ENCODE results near the gene IQCE. TPM values are rescaled to one million over a fixed set of nuclear protein-coding genes. Genes with fewer than 3 reads are reported as not detected.
A peak's percentile ranks its signal among the peaks of the same experiment; 100 is the strongest.

Gene IQCE
- total and polyA plus RNA-seq, 2 experiments from 2014 or later: 11.8 to 13.3 TPM

GRCh38 chr7:2527505-2528467 lies 31.0 kb upstream of the IQCE start:
- H3K4me3 ChIP-seq: no peak overlapping the region
- peak overlapping the region; percentile 24 for H3K4me2 ChIP-seq
- 57% methylated on average over 17 of the region's 17 CpGs for WGBS (ENCODE audit: low lambda C conversion rate, missing lambda C conversion rate)
- peak overlapping the region; percentile 75 for H3K27ac ChIP-seq
- no peak overlapping the region for H2AFZ ChIP-seq
- DNase-seq (ENCODE audit: low spot score): peak; percentile 82
- H3K9me3 ChIP-seq (ENCODE audit: low read depth): no peaks in the 10 kb centered on the region
- H3K36me3 ChIP-seq (replicated peaks; ENCODE audit: insufficient read depth, low read depth): no peaks in the 10 kb centered on the region
- H3K4me1 ChIP-seq (ENCODE audit: insufficient read depth): peaks cover 50% of the 10 kb centered on the region
- no peaks in the 10 kb centered on the region for H3K9me2 ChIP-seq (replicated peaks; ENCODE audit: insufficient read depth)
- H4K20me1 ChIP-seq (ENCODE audit: insufficient read depth, poor library complexity, severe bottlenecking): no peaks in the 10 kb centered on the region
- H3K79me2 ChIP-seq: no peaks in the 10 kb centered on the region
- no peak for TF ChIP-seq CTCF (IDR thresholded peaks at IDR 0.05; ENCODE audit: poor library complexity)
- no peak for TF ChIP-seq EZH2 (IDR thresholded peaks at IDR 0.05; ENCODE audit: borderline replicate concordance)
- no peak for TF ChIP-seq EZH2phosphoT487 (IDR thresholded peaks at IDR 0.05; ENCODE audit: low read depth, severe bottlenecking, unreplicated experiment)
- no peaks in the 10 kb centered on the region for H3K27me3 ChIP-seq

- no peaks in the 10 kb centered on the region for H3K9me3 ChIP-seq (ENCODE audit: low read depth)
- H4K20me1 ChIP-seq (ENCODE audit: insufficient read depth, poor library complexity, severe bottlenecking): no peaks in the 10 kb centered on the region
- H3K79me2 ChIP-seq: no peaks in the 10 kb centered on the region
- WGBS (ENCODE audit: low lambda C conversion rate, missing lambda C conversion rate): 88% methylated on average over 18 of the region's 18 CpGs
- H3K27ac ChIP-seq: peak overlapping the region; percentile 75
- TF ChIP-seq EZH2phosphoT487 (IDR thresholded peaks at IDR 0.05; ENCODE audit: low read depth, severe bottlenecking, unreplicated experiment): no peak
- no peak for TF ChIP-seq CTCF (IDR thresholded peaks at IDR 0.05; ENCODE audit: poor library complexity)
- no peak for TF ChIP-seq EZH2 (IDR thresholded peaks at IDR 0.05; ENCODE audit: borderline replicate concordance)
- no peaks in the 10 kb centered on the region for H3K27me3 ChIP-seq
- H3K4me1 ChIP-seq (ENCODE audit: insufficient read depth): peaks cover 42% of the 10 kb centered on the region
- no peaks in the 10 kb centered on the region for H3K36me3 ChIP-seq (replicated peaks; ENCODE audit: insufficient read depth, low read depth)
- H3K4me3 ChIP-seq: no peak overlapping the region
- no peaks in the 10 kb centered on the region for H3K9me2 ChIP-seq (replicated peaks; ENCODE audit: insufficient read depth)
- no peak overlapping the region for H2AFZ ChIP-seq
- peak overlapping the region; percentile 24 for H3K4me2 ChIP-seq
- DNase-seq (ENCODE audit: low spot score): no peak
Measured at GRCh38 chr7:2528481-2529095, 30.2 kb upstream of the IQCE start.

GRCh38 chr7:2529161-2530070 lies 29.4 kb upstream of the IQCE start:
- no peak overlapping the region for H2AFZ ChIP-seq
- H3K4me2 ChIP-seq: no peak overlapping the region
- H3K9me2 ChIP-seq (replicated peaks; ENCODE audit: insufficient read depth): no peaks in the 10 kb centered on the region
- no peak for DNase-seq (ENCODE audit: low spot score)
- no peaks in the 10 kb centered on the region for H3K79me2 ChIP-seq
- H4K20me1 ChIP-seq (ENCODE audit: insufficient read depth, poor library complexity, severe bottlenecking): no peaks in the 10 kb centered on the region
- no peaks in the 10 kb centered on the region for H3K9me3 ChIP-seq (ENCODE audit: low read depth)
- WGBS (ENCODE audit: low lambda C conversion rate, missing lambda C conversion rate): 85% methylated on average over 21 of the region's 30 CpGs
- TF ChIP-seq EZH2phosphoT487 (IDR thresholded peaks at IDR 0.05; ENCODE audit: low read depth, severe bottlenecking, unreplicated experiment): no peak
- no peak for TF ChIP-seq EZH2 (IDR thresholded peaks at IDR 0.05; ENCODE audit: borderline replicate concordance)
- no peak for TF ChIP-seq CTCF (IDR thresholded peaks at IDR 0.05; ENCODE audit: poor library complexity)
- H3K27ac ChIP-seq: peak overlapping the region; percentile 55
- peaks cover 37% of the 10 kb centered on the region for H3K4me1 ChIP-seq (ENCODE audit: insufficient read depth)
- H3K27me3 ChIP-seq: no peaks in the 10 kb centered on the region
- no peaks in the 10 kb centered on the region for H3K36me3 ChIP-seq (replicated peaks; ENCODE audit: insufficient read depth, low read depth)
- H3K4me3 ChIP-seq: no peak overlapping the region
